GM18507 (cell line): ENCODE results near the gene ELMO1.

Source experiments
- DNase-seq: peaks from one replicate; pipeline ENCODE4 v3.0.0; 2011; ENCODE audit warnings: low read depth; ENCODE audit not compliant: insufficient read length; ENCODE audit errors: extremely low spot score
- FAIRE-seq: peaks from 2 replicates; lab custom pipeline; 2011; peaks lifted over from hg19 to GRCh38; lab: Jason Lieb, UNC

Gene ELMO1

DNA sequence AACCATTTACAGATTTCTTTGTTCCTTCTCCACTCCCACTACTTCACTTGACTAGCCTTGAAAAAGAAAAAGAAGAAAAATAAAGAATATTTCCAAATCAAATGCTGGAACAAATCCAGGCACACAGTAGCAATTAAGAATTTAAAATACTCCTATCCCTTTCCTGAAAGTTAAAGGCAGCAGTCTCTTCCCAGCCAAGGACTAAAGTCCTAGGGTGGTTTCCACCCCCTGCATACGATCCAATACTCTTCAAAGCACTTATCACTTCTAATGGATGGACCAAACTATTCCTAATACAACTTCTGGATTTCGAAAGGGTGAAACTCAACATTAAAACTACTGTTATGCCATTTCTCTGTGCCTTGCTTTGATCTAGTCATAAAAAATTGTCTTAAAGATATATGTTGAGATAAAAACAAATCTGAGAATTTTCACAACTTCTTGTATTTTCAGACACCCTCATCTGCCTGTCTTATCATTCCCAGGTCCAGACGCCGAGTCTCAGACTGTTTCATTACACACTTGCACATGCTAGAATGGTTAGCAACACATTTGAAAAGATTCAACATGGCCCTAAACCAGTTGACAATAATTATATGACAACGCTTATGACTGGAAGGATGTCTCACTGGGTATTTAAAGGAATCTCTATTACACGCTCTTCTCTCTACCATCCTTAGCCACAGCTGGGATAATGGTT, 13.4 kb downstream of the ELMO1 start:
- no peak for DNase-seq
- FAIRE-seq = no peak

DNA sequence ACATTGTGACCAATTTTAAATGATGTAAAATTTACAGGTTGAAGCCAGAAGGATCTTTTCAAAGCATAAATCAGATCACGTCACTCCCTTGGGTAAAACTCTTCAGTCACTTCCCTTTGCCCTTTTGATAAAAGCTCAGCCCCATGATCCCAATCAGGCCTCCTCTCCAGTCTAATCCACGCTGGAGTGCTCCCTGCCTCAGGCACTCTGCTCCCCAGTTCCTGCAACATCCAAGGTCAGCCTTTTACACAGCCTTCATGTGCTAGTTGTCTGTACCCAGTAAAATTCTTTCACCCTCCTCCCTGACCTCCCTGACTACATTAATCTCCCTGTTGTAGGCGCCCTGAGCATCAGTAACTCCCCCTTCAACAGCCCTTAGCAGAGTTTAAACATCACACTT, 14.1 kb downstream of the ELMO1 start:
- DNase-seq (no peak), FAIRE-seq (no peak)

DNA sequence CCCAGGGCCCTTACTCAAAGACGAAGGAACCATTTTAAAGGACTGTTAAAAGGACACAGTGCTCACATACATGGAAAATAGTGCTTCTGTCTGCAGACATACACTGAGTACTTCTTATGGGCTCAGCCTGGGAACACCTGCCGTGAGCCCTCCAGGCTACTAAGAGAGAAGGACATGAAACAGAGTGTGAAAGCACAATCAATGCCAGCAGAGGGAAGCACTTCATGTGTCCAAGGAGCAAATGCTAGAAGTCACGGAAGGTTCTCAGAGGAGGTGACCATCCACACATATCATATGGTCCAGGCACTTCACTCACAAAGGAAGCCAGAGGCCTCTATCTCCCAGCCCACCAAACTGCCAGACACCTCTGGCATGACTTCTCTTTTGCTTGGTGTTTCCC, 15.5 kb downstream of the ELMO1 start:
- FAIRE-seq = no peak
- DNase-seq = no peak

DNA sequence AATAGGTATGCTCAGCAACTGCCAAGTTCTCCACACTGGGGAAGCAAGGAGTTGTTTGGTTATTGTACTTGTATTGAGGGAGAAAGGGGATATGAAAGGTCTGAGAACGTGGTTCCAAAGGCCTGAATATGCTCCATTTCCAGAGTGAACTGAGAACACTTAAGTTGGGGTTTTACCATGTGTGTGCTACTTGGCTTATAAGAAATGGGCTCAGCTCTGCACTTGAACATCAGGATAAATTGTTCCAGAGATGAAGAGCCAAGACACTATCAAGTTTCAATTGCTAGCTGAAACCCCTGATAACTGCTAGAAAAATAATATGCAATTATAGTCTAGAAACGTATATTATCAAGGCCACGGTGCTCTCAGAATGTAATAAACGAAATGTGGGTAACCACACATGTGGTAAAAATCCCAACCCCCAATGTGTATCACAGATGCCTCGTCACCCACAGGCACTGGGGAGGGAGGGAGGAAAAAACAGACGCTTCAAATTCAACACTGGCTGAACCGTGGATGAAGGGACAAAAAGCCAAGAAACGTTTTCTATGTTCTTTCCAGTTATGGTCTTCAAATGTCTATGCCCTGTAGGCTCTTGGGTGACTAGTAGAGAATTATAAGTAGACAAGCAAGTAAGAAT, 16.3 kb downstream of the ELMO1 start:
- DNase-seq (no peak), FAIRE-seq (no peak)

DNA sequence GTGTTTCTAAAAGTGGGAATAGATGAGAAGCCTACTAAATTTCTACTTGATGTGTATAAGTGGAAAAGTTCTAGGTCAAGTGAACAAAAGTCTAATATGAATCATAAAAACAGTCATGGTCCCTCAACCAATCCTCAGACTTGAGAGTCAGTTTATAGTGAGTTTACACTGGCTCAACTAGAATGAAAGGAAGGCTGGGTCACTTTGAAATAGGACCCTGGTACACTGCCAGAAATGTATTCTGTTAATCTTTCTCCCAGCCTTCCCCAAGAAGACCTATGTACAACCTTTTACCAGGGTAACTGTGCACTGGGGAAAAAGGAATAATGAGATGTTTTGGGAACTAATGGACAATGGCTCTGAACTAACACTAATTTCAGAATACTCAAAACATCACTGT, 17.3 kb downstream of the ELMO1 start:
- no peak for DNase-seq
- no peak for FAIRE-seq

DNA sequence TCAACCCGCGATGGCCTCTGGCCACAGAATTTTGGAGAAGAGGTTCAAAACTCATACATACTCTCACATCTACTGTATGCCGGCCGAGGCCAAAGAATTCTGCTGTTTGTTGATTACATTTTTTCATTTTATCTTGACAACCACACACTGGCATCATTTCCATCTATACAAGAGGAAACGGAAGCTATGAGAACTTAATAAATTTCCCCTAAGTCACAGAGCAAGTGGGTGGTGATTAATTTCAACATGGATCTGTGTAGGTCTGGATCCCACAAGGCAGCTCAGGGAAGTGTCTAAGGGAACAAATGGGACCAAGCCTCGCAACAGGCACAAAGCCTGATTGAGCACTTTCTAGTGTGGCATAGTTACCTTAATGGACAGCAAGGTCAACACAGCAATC, 18.0 kb downstream of the ELMO1 start:
- no peak for DNase-seq
- FAIRE-seq = no peak

DNA sequence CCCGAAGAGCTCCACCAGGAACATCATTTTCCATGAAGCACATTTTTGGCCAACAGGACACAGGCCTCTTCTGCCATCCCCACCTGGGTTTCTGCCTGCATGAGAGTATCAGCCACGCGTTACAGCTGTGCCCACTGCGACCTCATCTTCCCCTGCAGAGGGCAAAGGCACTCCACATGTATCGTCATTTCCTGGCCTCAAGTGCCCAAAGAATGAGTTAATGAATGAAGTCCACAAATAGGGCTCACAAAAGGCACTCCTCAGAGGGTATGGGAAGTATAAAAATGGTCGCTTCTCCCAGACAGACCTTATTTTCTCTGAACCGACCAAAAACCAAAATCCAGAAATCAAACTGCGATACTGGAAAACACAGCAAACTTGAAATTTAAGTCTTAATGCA, 18.5 kb downstream of the ELMO1 start:
- no peak for DNase-seq
- FAIRE-seq = no peak

DNA sequence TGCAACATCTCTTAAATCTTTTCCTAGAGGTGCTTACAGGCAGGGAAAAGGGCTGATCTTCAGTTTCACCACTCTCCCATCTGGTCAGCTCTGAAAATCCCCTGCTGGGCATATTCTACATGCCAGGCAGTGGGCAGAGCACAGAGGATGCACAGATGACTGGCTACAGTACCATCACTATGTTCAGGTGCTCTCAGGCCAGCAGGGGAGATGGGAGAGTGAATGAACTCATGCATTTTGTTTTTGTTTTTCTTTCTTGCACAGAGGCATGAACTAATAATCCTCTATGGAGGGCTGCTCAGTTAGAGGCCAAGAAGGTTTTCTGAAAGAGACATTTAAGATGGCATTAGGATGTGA, 19.3 kb downstream of the ELMO1 start:
- FAIRE-seq = no peak
- no peak for DNase-seq

DNA sequence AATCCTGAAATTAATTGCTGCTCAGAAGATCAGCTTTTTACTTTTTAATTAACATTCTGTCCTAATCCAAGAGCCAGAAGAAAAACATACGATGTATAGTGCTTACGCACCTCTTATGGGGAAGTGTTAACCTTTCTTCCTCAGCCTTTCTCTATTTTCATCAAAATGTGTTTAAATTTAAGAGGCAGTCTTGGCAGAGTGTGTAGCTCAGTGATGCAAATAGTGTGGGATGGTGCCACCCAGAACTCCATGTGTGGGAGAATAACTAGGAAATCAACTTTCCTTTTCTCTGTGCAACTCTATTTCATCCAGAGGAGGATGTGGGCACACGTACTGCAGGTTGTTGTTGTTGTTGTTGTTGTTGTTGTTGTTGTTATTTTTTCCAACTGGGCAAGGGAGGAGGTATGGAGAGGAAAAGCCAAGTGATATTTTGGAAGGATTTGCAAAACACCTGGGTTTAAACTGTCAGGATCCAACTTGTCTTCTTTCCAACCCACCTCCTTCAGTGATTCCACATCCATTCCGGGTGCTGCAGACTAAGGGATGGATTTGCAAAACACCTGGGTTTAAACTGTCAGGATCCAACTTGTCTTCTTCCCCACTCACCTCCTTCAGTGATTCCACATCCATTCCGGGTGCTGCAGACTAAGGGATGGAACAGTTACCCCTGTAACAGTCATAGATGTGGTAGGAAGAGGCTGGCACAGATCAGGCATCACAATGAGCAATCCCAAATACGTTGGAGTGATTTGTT, 19.8 kb downstream of the ELMO1 start:
- FAIRE-seq (no peak), DNase-seq (no peak)

DNA sequence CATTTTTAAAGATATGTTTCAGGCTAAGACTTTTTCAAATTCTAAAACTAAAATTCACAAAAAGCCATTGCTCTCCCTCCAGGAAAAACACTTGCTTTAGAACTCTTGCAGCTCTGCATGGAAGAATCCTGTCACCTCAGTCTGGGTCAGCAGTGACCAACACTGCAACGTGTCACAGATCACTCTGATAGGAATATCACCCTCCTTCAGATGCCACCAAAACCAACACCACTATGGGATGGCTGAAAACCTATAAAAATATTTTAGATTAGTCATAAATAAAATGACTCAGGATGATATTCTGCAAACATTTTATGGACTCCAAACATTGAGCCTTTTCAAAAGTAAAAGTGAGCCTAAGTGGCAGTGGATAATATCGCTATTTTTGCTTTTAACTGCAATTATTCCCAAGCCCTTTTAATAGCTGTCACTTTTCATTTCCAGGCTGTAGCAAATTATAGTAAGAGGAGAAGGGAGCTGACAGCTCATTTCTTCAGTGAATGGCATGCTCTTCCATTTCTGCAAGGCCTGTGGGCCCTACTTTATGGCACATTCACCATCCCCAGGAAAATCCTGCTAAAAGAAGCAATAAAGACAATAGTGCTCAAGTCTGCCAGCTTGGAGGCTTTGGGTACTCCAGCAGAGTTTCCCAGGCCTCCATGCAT, 21.3 kb downstream of the ELMO1 start:
- DNase-seq (no peak), FAIRE-seq (no peak)

DNA sequence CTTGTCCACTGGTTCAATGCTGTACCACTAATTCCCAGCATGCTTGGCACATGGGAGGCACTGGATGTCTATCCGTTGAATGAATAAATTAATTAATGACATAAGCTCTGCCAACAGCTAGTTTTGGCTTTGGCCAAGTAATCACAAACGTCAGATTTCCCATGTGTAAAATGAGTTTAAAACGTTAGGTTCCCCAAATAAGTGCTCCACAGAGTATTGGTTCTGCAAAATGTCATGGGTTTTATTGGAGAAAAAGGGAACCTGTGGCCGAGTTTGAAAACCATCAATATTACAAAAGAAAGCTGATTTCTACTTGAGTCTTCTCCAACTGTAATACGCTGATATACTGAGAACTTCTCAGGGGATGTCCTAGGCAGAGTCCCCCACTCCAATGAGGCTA, 23.2 kb downstream of the ELMO1 start:
- FAIRE-seq (no peak), DNase-seq (no peak)

DNA sequence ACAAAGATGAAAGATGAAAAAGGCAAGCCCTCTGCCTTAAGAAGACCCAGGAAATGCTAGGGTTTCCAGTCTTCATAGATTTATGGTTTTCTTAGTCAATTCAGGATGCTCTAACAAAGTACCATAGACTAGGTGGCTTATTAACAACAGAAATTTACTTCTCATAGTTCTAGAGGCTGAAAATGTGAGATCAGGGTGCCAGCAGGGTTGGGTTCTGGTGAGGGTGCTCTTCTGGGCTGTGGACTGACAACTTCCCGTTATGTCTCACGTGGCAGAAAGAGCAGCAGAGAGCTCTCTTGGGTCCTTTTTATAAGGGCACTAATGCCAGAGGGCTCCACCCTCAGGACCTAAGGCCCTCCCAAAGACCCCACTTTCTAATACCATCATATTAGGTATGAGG, 23.7 kb downstream of the ELMO1 start:
- DNase-seq (no peak), FAIRE-seq (no peak)

DNA sequence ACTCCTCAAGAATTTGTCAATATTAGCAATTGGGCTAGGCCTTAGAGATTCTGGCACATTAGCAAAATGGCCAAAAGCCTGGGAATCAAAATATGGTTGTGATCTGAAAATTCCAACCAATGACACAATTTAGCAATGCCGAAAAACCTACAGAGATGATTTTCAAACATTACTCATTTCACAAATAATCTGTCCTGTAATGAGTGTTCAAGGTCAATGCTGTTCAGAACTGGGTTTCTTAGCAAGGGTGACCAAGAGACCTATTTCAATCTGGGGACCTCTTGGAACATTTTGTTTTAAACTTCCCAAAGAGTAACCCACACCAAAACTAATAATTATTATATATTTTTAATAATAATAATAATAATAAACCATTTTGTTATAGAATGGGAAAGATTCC, 24.1 kb downstream of the ELMO1 start:
- no peak for DNase-seq
- no peak for FAIRE-seq

DNA sequence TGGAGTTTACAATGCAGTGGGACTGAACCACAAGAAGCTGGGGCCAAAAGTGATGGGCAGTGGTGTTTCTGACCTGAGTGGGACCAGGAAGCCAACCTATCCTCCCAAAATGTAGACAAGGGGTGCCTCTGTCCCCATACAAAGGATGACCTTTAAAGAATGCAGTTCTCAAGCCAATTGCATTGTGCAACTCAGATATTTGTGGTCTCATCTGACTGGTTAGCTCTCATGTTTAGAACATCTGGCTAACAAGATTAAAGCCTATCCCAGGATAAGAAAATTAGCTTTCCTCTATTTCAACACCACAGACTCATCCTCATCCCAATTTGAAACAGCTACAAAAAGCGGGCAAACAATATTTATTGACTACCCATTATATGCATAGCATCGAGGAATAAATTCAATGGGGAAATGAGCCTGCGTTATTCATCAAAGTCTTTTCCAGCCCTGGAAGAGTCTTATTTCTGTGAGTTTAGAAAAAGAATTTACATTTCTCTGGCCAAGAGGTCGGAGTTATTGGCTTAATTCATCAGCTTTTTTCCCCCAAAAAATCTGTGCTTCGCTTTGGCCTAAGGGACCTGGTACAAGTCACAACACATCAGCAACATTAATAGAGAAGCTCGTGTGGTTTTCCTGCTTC, 26.7 kb downstream of the ELMO1 start:
- FAIRE-seq = no peak
- DNase-seq = no peak

DNA sequence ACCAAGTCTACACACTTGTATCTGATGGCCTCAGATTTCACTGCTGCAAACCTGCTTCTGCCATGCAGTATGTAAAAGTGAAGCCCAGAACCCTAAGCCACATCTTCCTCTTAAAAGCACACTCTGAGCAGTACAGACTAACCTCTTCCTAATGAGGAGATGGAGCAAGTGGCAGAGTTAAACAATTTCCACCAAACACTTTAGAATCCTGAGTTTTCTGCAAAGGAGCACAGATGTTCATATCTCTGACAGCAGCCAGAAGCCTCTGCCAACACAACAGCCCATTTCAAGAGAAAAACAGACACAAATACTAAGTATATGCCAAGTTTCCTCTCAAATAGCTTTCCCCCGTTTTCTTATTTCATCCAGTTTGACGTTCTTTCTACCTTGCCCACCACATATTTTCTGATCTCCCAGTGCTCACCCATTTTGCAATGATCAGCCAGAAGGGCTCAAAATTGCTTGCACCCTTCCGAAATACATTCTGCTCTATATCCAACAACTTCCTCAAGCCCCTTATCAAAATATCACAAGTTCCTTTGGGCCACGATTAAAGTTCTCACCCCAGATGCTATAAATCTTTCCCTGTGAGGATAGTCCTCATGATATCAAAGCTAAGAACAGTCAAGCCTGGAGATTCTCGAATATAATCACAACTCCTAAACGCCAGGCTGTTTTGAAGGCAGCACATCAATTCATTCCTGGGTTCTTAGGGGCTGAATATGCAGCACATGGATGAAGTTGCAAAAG, 27.5 kb downstream of the ELMO1 start:
- FAIRE-seq (no peak), DNase-seq (no peak)

DNA sequence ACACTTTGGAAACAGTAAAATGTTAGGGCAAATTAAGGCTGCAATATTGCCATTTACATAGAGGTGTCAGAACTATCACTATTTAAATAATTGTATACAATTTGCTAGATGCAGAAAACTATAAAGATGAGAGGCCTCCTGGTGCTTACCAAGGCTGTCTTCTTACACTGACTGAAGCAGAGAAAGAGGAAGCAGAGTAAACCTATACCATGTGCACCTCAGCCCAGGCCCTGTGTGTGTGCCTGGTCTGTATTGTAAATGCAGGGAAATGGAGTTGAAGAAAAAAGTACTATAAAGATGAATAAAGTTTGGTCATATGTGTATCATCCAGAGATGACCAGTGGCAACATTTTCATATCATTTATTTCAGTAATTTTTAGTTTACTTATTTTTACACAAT, 29.2 kb downstream of the ELMO1 start:
- DNase-seq (no peak), FAIRE-seq (no peak)

DNA sequence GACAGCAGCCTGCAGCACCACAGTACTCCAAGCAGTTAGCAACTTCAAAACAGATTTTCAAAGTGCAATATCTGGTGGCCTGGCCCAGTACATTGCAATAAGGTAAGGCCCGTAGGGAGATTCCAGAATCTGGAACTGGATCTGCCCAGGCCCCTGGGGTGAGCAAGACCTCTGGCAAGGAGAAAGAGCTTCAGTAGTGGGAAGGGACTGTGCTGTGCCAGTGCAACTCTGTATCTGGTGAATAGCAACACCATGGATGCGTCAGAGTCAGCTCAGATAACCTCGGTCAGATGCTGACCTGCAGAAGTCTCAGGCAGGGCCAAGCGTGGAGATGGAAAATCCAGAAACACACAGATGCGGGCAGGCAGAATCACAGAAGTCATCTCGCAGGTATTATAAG, 30.3 kb downstream of the ELMO1 start:
- DNase-seq = no peak

DNA sequence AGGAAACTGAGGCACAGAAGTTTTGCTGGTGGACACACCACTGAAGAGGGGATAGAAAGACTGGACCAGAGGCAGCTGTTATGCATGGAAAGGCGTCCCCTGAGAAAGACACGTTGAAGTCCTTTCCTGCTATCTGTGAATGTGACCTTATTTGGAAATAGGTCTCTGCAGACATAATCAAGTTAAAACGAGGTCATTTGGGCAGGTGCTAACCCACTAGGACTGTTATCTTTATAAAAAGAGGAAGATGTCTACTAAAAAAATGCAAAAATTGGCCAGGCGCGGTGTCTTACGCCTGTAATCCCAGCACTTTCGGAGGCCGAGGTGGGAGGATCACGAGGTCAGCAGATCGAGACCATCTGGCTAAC, 31.6 kb downstream of the ELMO1 start:
- no peak for FAIRE-seq
- no peak for DNase-seq

More for the DNA sequence above, 30.3 kb downstream of the ELMO1 start:
- FAIRE-seq = no peak

DNA sequence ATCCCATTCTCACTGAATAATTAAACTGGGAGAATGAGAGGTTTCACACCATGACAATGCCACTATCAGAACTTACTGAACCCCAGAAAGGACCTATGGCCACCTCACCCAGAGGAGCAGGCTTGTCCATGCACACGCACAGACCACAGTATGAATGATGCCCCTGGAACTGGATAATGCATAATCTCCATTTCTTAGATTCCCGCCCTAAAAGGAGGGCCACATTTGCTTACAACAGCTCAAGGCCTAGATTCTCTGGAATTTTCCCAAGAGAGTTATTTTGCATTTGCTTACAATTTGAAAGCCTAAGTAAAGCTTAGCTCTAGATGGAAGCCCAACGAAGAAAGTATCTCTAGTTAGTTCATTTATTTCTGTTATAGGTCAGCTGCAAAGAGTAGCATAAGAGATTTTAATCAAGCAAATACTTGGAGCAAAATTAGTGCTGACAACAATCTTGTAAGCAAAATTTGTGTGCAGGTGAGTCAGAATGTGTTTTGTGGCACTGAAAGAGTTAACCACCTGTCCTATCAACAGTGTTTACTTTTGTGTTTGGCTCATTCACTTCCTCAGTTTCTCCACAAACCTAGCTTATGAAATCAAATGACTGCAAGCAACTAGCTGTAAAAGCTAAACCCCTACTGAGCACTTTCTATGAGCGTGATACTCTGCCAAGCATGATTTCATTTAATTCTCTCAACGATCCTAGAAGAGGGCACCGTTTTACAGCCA, 32.1 kb downstream of the ELMO1 start:
- DNase-seq = no peak
- no peak for FAIRE-seq
